HG02798 (cell line): ENCODE data around the gene MEF2D.

Experiments used
- ATAC-seq: cut with Tn5 transposase; IDR thresholded peaks from one replicate; pipeline ENCODE4 v1.9.1; 2021; ENCODE audit warnings: mild to moderate bottlenecking; ENCODE audit not compliant: unreplicated experiment, poor library complexity

Gene MEF2D

DNA sequence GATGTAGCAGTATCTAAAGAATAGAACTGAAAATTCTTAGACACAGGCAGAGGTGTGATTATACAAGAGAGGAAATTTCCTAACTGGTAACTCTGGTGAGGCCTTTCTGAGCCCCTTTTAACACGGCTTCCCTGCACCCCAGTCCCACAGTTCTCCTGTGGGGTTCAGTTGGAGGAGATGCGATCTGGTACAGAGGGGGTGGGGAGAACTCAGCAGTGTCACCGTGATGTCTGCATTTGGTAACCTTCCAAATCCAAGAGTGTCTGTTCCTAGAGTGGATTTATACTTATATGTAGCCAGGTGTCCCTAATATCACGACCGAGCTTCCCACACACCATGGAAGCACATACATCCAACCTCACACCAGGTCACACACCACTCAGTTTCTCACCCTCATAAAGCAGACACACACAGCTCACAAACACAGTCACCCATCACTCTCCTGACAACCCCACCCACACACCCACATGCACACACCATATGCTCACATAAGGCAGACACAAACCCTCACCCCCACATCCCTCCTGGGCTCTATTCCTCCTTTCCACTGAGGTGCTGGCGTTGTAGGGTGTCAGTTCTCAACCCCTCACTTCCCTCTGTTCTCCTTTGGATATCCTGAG, 83.1 kb downstream of the MEF2D start:
- ATAC-seq = no peak

GRCh38 chr1:156416993-156417392, 83.6 kb downstream of the MEF2D start:
- no peak for ATAC-seq

DNA sequence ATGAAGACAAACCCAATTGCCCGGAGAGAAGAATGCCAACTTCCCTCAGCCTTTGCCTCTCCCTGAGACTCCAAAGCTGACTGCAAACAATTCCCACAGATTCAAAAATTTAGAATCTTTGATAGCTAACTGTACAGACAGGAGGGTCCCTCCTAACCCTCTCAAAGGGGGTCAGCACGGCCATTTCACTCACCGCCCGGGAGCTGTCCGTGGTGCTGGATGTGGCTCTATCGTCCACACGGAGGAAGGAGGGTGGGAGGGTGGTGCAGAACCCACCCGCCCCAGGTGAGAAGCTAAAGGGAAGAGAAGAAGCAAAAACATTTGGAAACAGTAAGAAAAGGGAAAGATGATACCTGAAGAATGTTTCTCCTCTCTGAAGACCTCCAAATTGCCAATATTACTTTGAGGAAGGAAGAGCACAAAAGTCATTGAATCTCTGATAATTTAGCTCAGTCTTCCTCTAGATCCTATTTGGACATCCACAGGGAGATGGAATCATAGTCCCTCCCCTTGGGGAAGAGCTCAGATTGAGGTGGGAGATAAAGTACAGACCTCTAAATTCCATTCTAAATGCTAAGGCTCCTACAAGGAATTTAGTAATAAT, 86.0 kb downstream of the MEF2D start:
- no peak for ATAC-seq
